Measurements from ENCODE around the gene NPTN. TPM values are rescaled to one million over a fixed set of nuclear protein-coding genes. Genes with fewer than 3 reads are reported as not detected.
"Not testable (repeated sequence)": the region's sequence is repeated elsewhere in the genome, so short reads cannot be mapped to it uniquely, and the experiment has no call there.

The NPTN gene
- polyA plus RNA-seq, 1 experiment, result 195 TPM

DNA sequence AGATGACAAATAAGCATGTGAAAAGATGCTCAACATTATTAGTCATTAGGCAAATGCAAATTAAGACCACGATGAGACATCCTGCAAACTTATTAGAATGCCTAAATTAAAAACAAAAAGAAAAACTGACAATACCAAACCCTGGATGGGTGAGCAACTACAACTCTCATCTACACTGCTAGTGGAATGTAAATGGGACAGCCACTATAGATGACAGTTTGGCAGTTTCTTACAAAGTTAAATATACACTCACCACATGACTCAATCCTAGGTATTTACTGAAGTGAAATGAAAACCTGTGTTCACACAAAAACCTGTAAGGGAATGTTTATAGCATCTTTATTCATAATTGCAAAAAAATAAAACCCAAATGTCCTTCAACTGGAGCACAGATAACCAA, 74.7 kb downstream of the NPTN start:
- DNase-seq (ENCODE audit: low read depth, low spot score), result no peak
- POLR2A ChIA-PET, result no interaction called here

DNA sequence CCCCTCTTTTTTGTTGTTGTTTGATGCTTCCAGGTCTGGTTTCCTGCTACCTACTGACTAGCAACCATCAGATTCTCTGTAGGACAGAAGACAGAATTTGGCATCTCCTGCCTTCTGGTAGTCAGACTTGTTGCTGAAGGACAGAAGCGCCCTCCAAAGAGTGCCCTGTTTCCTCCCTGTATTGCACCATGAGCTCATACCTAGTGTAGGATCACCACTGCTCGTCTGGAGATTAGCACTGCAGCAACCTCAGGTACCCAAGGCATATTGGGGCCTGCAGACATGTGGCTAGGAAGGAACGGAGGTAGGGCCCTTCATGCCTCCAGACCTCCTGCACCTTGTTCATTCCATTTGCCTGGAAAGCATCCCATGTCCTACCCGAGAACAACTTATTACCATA, 78.1 kb downstream of the NPTN start:
- Histone ChIP-seq H3K27ac (ENCODE audit: low read depth, low read length) (no peak overlapping the region), H3K9me3 (ENCODE audit: control insufficient read depth, insufficient read depth, low read length) (no peaks in the 10 kb centered on the region), H3K27me3 (ENCODE audit: control insufficient read depth, insufficient read depth, low read length) (no peaks in the 10 kb centered on the region), H3K4me3 (ENCODE audit: low read depth, low read length) (no peak overlapping the region)
- DNase-seq (ENCODE audit: low read depth, low spot score), result no peak
- ChIA-PET CTCF (interaction anchor here (0.5 to 3.0 kb wide), 4 partner anchors 81 to 513 kb away, joined by 3 to 22 read pairs (median 7); no protein-coding TSS in a partner anchor), POLR2A (no interaction called here)
- TF ChIP-seq, protein P1, sequence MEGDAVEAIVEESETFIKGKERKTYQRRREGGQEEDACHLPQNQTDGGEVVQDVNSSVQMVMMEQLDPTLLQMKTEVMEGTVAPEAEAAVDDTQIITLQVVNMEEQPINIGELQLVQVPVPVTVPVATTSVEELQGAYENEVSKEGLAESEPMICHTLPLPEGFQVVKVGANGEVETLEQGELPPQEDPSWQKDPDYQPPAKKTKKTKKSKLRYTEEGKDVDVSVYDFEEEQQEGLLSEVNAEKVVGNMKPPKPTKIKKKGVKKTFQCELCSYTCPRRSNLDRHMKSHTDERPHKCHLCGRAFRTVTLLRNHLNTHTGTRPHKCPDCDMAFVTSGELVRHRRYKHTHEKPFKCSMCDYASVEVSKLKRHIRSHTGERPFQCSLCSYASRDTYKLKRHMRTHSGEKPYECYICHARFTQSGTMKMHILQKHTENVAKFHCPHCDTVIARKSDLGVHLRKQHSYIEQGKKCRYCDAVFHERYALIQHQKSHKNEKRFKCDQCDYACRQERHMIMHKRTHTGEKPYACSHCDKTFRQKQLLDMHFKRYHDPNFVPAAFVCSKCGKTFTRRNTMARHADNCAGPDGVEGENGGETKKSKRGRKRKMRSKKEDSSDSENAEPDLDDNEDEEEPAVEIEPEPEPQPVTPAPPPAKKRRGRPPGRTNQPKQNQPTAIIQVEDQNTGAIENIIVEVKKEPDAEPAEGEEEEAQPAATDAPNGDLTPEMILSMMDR (IDR thresholded peaks at IDR 0.05; ENCODE audit: low read depth, low read length), result no peak

More for the DNA sequence above, 74.7 kb downstream of the NPTN start:
- TF ChIP-seq, protein P1 (IDR thresholded peaks at IDR 0.05; ENCODE audit: low read depth, low read length), result no peak
- H3K9me3 ChIP-seq (ENCODE audit: control insufficient read depth, insufficient read depth, low read length), result no peaks in the 10 kb centered on the region
- H3K27ac ChIP-seq (ENCODE audit: low read depth, low read length), result no peak overlapping the region
- CTCF ChIA-PET, result interaction anchor here (0.8 to 8.7 kb wide), 3 partner anchors 79 to 146 kb away, joined by 4 to 255 read pairs (median 117); no protein-coding TSS in a partner anchor
- H3K27me3 ChIP-seq (ENCODE audit: control insufficient read depth, insufficient read depth, low read length), result no peaks in the 10 kb centered on the region
- H3K4me3 ChIP-seq (ENCODE audit: low read depth, low read length), result no peak overlapping the region

DNA sequence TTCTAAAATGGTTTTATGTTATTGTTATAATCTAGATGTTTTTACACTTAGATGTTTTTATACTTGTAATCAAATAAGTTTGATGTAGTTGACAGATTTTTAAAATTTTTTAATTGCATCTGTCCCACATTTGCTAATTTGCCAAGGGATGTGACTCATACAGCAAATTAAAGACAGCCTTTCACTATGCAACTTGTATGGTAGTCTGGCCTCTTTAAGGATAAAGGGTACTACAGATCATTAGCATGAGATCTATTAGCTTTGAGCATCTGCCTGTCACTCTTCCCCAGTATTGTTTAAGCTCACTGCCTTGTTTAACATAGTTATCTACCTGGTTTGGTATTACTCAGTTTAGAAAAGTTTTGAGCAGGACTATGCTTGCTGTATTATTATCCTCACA, 83.0 kb downstream of the NPTN start:
- Histone ChIP-seq H3K27me3 (ENCODE audit: control insufficient read depth, insufficient read depth, low read length) (no peaks in the 10 kb centered on the region), H3K4me3 (ENCODE audit: low read depth, low read length) (no peak overlapping the region), H3K9me3 (ENCODE audit: control insufficient read depth, insufficient read depth, low read length) (no peaks in the 10 kb centered on the region), H3K27ac (ENCODE audit: low read depth, low read length) (no peak overlapping the region)
- DNase-seq (ENCODE audit: low read depth, low spot score), result no peak
- POLR2A ChIA-PET, result no interaction called here
- TF ChIP-seq, protein P1 (IDR thresholded peaks at IDR 0.05; ENCODE audit: low read depth, low read length), result no peak
- CTCF ChIA-PET, result interaction anchor here (1.6 to 4.8 kb wide), 5 partner anchors 9 to 155 kb away, joined by 3 to 26 read pairs (median 7); no protein-coding TSS in a partner anchor

DNA sequence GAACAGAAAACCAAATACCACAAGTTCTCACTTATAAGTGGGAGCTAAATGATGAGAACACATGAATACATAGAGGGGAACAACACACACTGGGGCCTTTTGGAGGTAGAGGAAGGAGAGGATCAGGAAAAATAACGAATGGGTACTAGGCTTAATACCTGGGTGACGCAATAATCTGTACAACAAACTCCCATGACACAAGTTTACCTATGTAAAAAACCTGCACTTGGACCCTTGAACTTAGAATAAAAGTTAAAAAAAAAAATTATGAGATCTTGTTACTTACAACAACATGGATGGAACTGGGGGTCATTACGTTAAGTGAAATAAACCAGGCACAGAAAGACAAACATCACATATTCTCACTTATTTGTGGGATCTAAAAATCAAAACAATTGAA, 84.3 kb downstream of the NPTN start:
- H3K27ac ChIP-seq (ENCODE audit: low read depth, low read length); H3K4me3 ChIP-seq (ENCODE audit: low read depth, low read length); DNase-seq (ENCODE audit: low read depth, low spot score); H3K9me3 ChIP-seq (ENCODE audit: control insufficient read depth, insufficient read depth, low read length); H3K27me3 ChIP-seq (ENCODE audit: control insufficient read depth, insufficient read depth, low read length); POLR2A ChIA-PET: not testable (repeated sequence)
- CTCF ChIA-PET, result interaction anchor here (4.8 kb wide), 1 partner anchor 88 kb away, joined by 26 read pairs; no protein-coding TSS in a partner anchor

DNA sequence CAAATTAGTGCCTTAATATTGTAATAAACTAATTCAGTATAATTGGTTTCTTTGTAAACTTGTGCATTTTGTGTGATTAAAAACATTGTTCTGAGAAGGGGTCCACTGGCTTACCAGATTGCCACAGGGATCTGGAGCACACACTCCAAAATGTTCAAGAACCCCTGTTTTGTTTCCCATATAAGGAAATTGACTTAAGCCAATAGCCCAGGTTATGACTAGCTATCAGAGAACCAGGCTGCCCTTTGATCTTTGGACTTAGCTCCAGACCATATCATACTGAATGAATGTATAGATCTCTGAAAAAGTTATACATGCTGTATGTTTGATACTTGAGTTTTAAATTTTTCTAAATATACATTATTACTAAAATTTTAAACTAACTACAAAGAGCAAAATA, 91.7 kb downstream of the NPTN start:
- no peak for DNase-seq (ENCODE audit: low read depth, low spot score)
- TF ChIP-seq, protein P1 (IDR thresholded peaks at IDR 0.05; ENCODE audit: low read depth, low read length), result no peak
- Histone ChIP-seq H3K27me3 (ENCODE audit: control insufficient read depth, insufficient read depth, low read length) (no peaks in the 10 kb centered on the region), H3K9me3 (ENCODE audit: control insufficient read depth, insufficient read depth, low read length) (no peaks in the 10 kb centered on the region), H3K4me3 (ENCODE audit: low read depth, low read length) (no peak overlapping the region), H3K27ac (ENCODE audit: low read depth, low read length) (no peak overlapping the region)
- ChIA-PET CTCF (interaction anchor here (4.6 kb wide), 1 partner anchor 95 kb away, joined by 14 read pairs; no protein-coding TSS in a partner anchor), POLR2A (no interaction called here)

Measured in AG04450 (cell line).